Kidney (tissue), 14 donors: ENCODE results near the gene PLEKHH2. TPM values are rescaled to one million over a fixed set of nuclear protein-coding genes. Genes with fewer than 3 reads are reported as not detected.
"Not testable (repeated sequence)": the region's sequence is repeated elsewhere in the genome, so short reads cannot be mapped to it uniquely, and the experiment has no call there.

Experiments used
- DNase-seq, 5 donors: peaks; one replicate each; pipeline ENCODE4 v3.0.0-alpha.2; 2013 to 2020
- FAIRE-seq: peaks from 2 replicates; lab custom pipeline; 2012; peaks lifted over from hg19 to GRCh38; lab: Jason Lieb, UNC
- H3K27ac ChIP-seq, 2 donors: one replicate each; pipeline ENCODE4 v1.7.0; 2013; ENCODE audit warnings: low read depth in 2 of 2, low read length in 2 of 2, inconsistent platforms in 1 of 2
- H3K27me3 ChIP-seq: one replicate; pipeline ENCODE4 v1.7.1; 2013; ENCODE audit warnings: low read length, inconsistent platforms; ENCODE audit not compliant: control insufficient read depth, insufficient read depth
- H3K36me3 ChIP-seq, 3 donors: one replicate each; pipeline versions ENCODE4 v1.7.0 to v1.7.1; 2013; ENCODE audit warnings: low read length in 3 of 3, control low read depth in 1 of 3, inconsistent platforms in 1 of 3; ENCODE audit not compliant: insufficient read depth in 3 of 3, control insufficient read depth in 2 of 3
- H3K4me1 ChIP-seq, 3 donors: one replicate each; pipeline versions ENCODE4 v1.7.0 to v1.7.1; 2013; ENCODE audit warnings: low read length in 3 of 3, inconsistent platforms in 1 of 3, low read depth in 1 of 3; ENCODE audit not compliant: control insufficient read depth in 2 of 3, insufficient read depth in 2 of 3
- H3K4me3 ChIP-seq, 3 donors: one replicate each; pipeline versions ENCODE4 v1.7.0 to v1.8.1; 2013; ENCODE audit warnings: low read length in 3 of 3, control low read depth in 1 of 3, inconsistent platforms in 1 of 3
- H3K9ac ChIP-seq, 3 donors: one replicate each; pipeline versions ENCODE4 v1.7.0 to v1.7.1; 2013; ENCODE audit warnings: low read length in 3 of 3, control low read depth in 1 of 3, inconsistent platforms in 1 of 3
- H3K9me3 ChIP-seq, 3 donors: one replicate each; pipeline versions ENCODE4 v1.7.0 to v1.7.1; 2013; ENCODE audit warnings: low read length in 3 of 3, control low read depth in 1 of 3, inconsistent platforms in 1 of 3; ENCODE audit not compliant: control insufficient read depth in 2 of 3, insufficient read depth in 1 of 3
- CTCF ChIP-seq: IDR thresholded peaks from 3 replicates; pipeline ENCODE4 v1.5.1; 2012; ENCODE audit warnings: mild to moderate bottlenecking, moderate library complexity, borderline replicate concordance; ENCODE audit not compliant: insufficient read depth; ENCODE audit errors: extremely low read depth
- intact Hi-C: fragments of 100-400 bp; cut with DNase I; formaldehyde crosslinking; loops from one replicate; pipeline ENCODE4 v1.11.1; 2022
- polyA plus RNA-seq: library from polyadenylated mRNA; stranded (reverse); fragments of 350-450 nt; fragmentation: Illumina TruSeq; extraction: RNeasy Lipid Tissue Mini Kit (QIAGEN cat#74804); gene quantifications from one replicate; pipeline ENCODE4 v1.2.3, GENCODE V29; 2014; ENCODE audit warnings: low read depth, low replicate concordance; ENCODE audit not compliant: insufficient read depth
- total RNA-seq: library from RNA; stranded (reverse); fragmentation: NEBNext Ultra II Directional; extraction: Animal tissue kit (Norgen Biotek cat#: 25700); gene quantifications from one replicate; pipeline ENCODE4 v1.2.1, GENCODE V29; 2021
- donor health status: control.
- donor health status: control.
- donor health status: control.
- donor health status: control.
- donor health status: control.
- donor health status: DM: yes; HTN: yes; CAD: no.
- donor health status: Normal renal cell carcinoma (clear cell type).

The PLEKHH2 gene
- total and polyA plus RNA-seq, 2 donors from 2014 or later = 4.3 to 25.0 TPM

DNA sequence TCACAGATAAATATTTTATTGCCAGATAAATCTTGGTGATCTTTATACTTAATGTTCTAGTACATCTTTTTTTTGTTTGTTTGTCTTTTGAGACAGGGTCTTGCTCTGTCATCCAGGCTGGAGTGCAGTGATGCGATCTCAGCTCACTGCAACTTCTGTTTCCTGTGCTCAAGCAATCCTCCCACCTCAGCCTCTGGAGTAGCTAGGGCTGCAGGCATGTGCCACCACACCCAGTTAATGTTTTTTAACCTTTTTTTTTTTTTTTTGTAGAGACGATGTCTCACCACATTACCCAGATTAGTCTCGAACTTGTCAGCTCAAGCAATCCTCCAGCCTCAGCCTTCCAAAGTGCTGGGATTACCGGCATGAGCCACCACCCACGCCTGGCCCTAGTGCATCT, 48.3 kb downstream of the PLEKHH2 start:
- no peaks in the 10 kb centered on the region for H3K27me3 ChIP-seq
- H3K4me3 ChIP-seq = no peak overlapping the region
- no peak for TF ChIP-seq CTCF
- H3K9ac ChIP-seq = no peak overlapping the region
- H3K4me1 ChIP-seq = peaks cover 0 to 5% (median 2%) of the 10 kb centered on the region in 3 donors
- H3K36me3 ChIP-seq = no peaks in the 10 kb centered on the region
- DNase-seq = peak in 2 of 5 donors; percentile 7 to 30
- H3K27ac ChIP-seq = no peak overlapping the region
- FAIRE-seq = no peak
- H3K9me3 ChIP-seq = no peaks in the 10 kb centered on the region
- intact Hi-C loops = no loop called here

GRCh38 chr2:43689999-43690398, 52.9 kb downstream of the PLEKHH2 start:
- Histone ChIP-seq H3K27ac (no peak overlapping the region), H3K4me3 (no peak overlapping the region), H3K27me3 (no peaks in the 10 kb centered on the region), H3K4me1 (peaks cover 0 to 5% (median 2%) of the 10 kb centered on the region in 3 donors), H3K36me3 (no peaks in the 10 kb centered on the region), H3K9me3 (no peaks in the 10 kb centered on the region), H3K9ac (no peak overlapping the region)
- no peak for TF ChIP-seq CTCF
- FAIRE-seq = no peak
- intact Hi-C loops = no loop called here
- no peak for DNase-seq

- intact Hi-C loops = no loop called here
- Histone ChIP-seq H3K4me3 (no peak overlapping the region), H3K27ac (no peak overlapping the region), H3K36me3 (peaks cover 0 to 3% (median 0%) of the 10 kb centered on the region in 3 donors), H3K4me1 (peaks cover 0 to 5% (median 2%) of the 10 kb centered on the region in 3 donors), H3K27me3 (no peaks in the 10 kb centered on the region), H3K9me3 (no peaks in the 10 kb centered on the region), H3K9ac (no peak overlapping the region)
- TF ChIP-seq CTCF = no peak
- no peak for FAIRE-seq
- DNase-seq = no peak
These were observed 55.5 kb downstream of the PLEKHH2 start for GRCh38 chr2:43692428-43692994.

DNA sequence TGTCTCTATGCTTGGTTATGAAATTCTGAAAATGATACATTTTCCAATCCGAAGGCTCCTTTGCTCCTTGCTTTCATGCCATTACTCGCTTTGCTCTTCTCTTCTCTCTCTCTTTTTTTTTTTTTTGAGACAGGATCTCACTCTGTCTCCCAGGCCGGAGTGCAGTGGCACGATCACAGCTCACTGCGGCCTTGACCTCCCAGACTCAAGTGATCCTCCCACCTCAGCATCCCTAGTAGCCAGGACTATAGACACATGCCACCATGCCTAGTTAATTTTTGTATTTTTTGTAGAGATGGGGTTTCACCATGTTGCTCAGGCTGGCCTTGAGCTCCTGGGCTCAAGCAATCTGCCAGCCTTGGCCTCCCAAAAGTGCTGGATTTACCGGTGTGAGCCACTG, 61.1 kb downstream of the PLEKHH2 start:
- H3K4me3 ChIP-seq, H3K27me3 ChIP-seq, H3K4me1 ChIP-seq, FAIRE-seq, H3K9ac ChIP-seq, H3K9me3 ChIP-seq, H3K27ac ChIP-seq, H3K36me3 ChIP-seq, intact Hi-C loops: not testable (repeated sequence)
- peak in 1 of 5 donors; percentile 10 for DNase-seq
